HEK293T (cell line): ENCODE measurements around the gene AURKA.

Experiments
- ARNT ChIP-seq: fragments of 450-650 bp; IDR thresholded peaks from 2 replicates; pipeline ENCODE4 v1.6.1; 2017; ENCODE audit warnings: mild to moderate bottlenecking
- BHLHE40 ChIP-seq: fragments of 450-650 bp; IDR thresholded peaks from 2 replicates; pipeline ENCODE4 v1.6.1; 2016; ENCODE audit warnings: mild to moderate bottlenecking, moderate library complexity, borderline replicate concordance
- ELF4 ChIP-seq: fragments of 450-650 bp; IDR thresholded peaks from 2 replicates; pipeline ENCODE4 v1.6.1; 2017; ENCODE audit warnings: antibody characterized with exemption
- FOXK2 ChIP-seq: fragments of 450-650 bp; IDR thresholded peaks from 2 replicates; pipeline ENCODE4 v1.6.1; 2016; ENCODE audit warnings: mild to moderate bottlenecking
- FOXM1 ChIP-seq: fragments of 450-650 bp; IDR thresholded peaks from 2 replicates; pipeline ENCODE4 v1.6.1; 2017; ENCODE audit warnings: mild to moderate bottlenecking, borderline replicate concordance
- HDGF ChIP-seq: fragments of 450-650 bp; IDR thresholded peaks from 2 replicates; pipeline ENCODE4 v1.6.1; 2017; ENCODE audit warnings: antibody characterized with exemption, borderline replicate concordance
- PKNOX1 ChIP-seq: fragments of 450-650 bp; IDR thresholded peaks from 2 replicates; pipeline ENCODE4 v1.6.1; 2016
- SP1 ChIP-seq: fragments of 450-650 bp; IDR thresholded peaks from 2 replicates; pipeline ENCODE4 v1.6.1; 2017
- SUZ12 ChIP-seq: fragments of 450-650 bp; IDR thresholded peaks from 2 replicates; pipeline ENCODE4 v1.6.1; 2016; ENCODE audit warnings: mild to moderate bottlenecking
- TARDBP ChIP-seq: fragments of 450-650 bp; IDR thresholded peaks from 2 replicates; pipeline ENCODE4 v1.6.1; 2016

DNA sequence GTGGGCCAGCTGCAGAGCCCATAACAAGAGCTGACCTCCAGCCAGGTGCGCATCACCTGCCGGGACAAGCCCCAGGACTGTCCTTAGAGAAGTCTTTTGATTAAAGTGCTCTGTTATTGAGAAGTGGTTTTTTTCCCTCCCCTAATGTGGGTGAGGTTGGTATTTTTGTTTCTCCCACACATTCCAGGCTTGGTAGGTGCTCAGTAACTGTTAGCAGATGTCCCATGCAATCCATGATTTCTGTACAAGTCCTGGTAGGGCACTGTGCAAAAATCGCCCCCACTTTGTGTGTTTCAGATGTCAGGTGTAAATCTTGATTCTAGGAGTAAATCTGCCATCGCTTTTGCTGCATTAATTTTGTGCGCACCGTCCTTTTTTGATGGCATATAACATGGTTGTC, 28.5 kb downstream of the AURKA start:
- TF ChIP-seq TARDBP (no peak), PKNOX1 (no peak), SUZ12 (no peak), ELF4 (no peak), HDGF (no peak), SP1 (no peak), FOXM1 (no peak), FOXK2 (no peak), BHLHE40 (no peak), ARNT (no peak)
